T-cell (primary cell): Measurements from ENCODE around the gene WDR20. TPM values are rescaled to one million over a fixed set of nuclear protein-coding genes. Genes with fewer than 3 reads are reported as not detected.
"Not testable (repeated sequence)": the region's sequence is repeated elsewhere in the genome, so short reads cannot be mapped to it uniquely, and the experiment has no call there.

ENCODE experiments used
- ATAC-seq, 4 experiments: fragments of 200-7000 bp in 3 of 4; fragments of 150-1000 bp in 1 of 4; cut with Tn5 transposase; replicated peaks in 1 of 4; 1 replicate in 3 of 4; 2 replicates in 1 of 4; pipeline ENCODE4 v1.10.0; 2021; ENCODE audit warnings: moderate library complexity in 3 of 4, mild to moderate bottlenecking in 2 of 4, moderate number of reproducible peaks in 1 of 4
- CTCF ChIA-PET, 2 donors: fragments of 300-600 bp; sonication (Branson Sonifier 250); formaldehyde crosslinking; loops; one replicate each; lab custom pipeline; 2022; ENCODE audit warnings: antibody characterized with exemption in 2 of 2; lab: Charles Lee
- POLR2A ChIA-PET, 2 donors: fragments of 300-600 bp; sonication (Branson Sonifier 250); formaldehyde crosslinking; loops; one replicate each; lab custom pipeline; 2022; ENCODE audit warnings: antibody characterized with exemption in 2 of 2; lab: Charles Lee
- DNase-seq, 35 experiments: peaks; one replicate each; pipeline versions ENCODE4 v3.0.0 to v3.0.0-alpha.2; 2013 to 2023
- H3K27ac ChIP-seq: one replicate; pipeline ENCODE4 v1.5.1; 2013; ENCODE audit warnings: low read length
- H3K27me3 ChIP-seq, 2 experiments: replicated peaks in 1 of 2; 1 replicate in 1 of 2; 2 replicates in 1 of 2; pipeline versions ENCODE4 v1.6.1 to v1.7.0; 2013; ENCODE audit warnings: low read length in 1 of 2, mixed read lengths in 1 of 2; ENCODE audit not compliant: control insufficient read depth in 2 of 2, insufficient read depth in 2 of 2; ENCODE audit errors: extremely low read depth in 1 of 2
- H3K36me3 ChIP-seq, 2 donors: 1 replicate in 1 of 2; 2 replicates in 1 of 2; pipeline versions ENCODE4 v1.6.1 to v1.7.0; 2013; ENCODE audit warnings: low read length in 1 of 2; ENCODE audit not compliant: control insufficient read depth in 2 of 2, insufficient read depth in 1 of 2; ENCODE audit errors: extremely low read depth in 1 of 2
- H3K4me1 ChIP-seq, 2 experiments: 1 replicate in 1 of 2; 2 replicates in 1 of 2; pipeline versions ENCODE4 v1.6.1 to v1.7.0; 2013; ENCODE audit warnings: low read length in 2 of 2, mixed read lengths in 1 of 2; ENCODE audit not compliant: insufficient read depth in 2 of 2, control insufficient read depth in 1 of 2; ENCODE audit errors: extremely low read depth in 1 of 2
- H3K4me3 ChIP-seq, 2 donors: 1 replicate in 1 of 2; 2 replicates in 1 of 2; pipeline versions ENCODE4 v1.5.1 to v1.7.0; 2013; ENCODE audit warnings: mild to moderate bottlenecking in 2 of 2, low read length in 1 of 2, moderate library complexity in 1 of 2; ENCODE audit not compliant: control insufficient read depth in 1 of 2; ENCODE audit errors: extremely low read depth in 1 of 2
- H3K9me3 ChIP-seq: 2 replicates; pipeline ENCODE4 v1.7.0; 2013
- H3K27ac Mint-ChIP-seq, 2 donors: one replicate each; pipeline ENCODE4 v1.8.0; 2020 to 2021; ENCODE audit warnings: mild to moderate bottlenecking in 2 of 2, mixed read lengths in 2 of 2
- H3K27me3 Mint-ChIP-seq, 2 donors: one replicate each; pipeline ENCODE4 v1.8.0; 2021 to 2022; ENCODE audit warnings: mixed read lengths in 2 of 2
- H3K36me3 Mint-ChIP-seq: one replicate; pipeline ENCODE4 v1.8.0; 2021; ENCODE audit warnings: mixed read lengths
- H3K4me1 Mint-ChIP-seq, 3 donors: one replicate each; pipeline ENCODE4 v1.8.0; 2020 to 2022; ENCODE audit warnings: mixed read lengths in 3 of 3, mild to moderate bottlenecking in 1 of 3
- H3K4me3 Mint-ChIP-seq, 3 donors: one replicate each; pipeline ENCODE4 v1.8.0; 2020 to 2022; ENCODE audit warnings: mild to moderate bottlenecking in 3 of 3, mixed read lengths in 3 of 3, moderate library complexity in 3 of 3
- H3K9me3 Mint-ChIP-seq, 3 donors: one replicate each; pipeline ENCODE4 v1.8.0; 2020 to 2022; ENCODE audit warnings: mixed read lengths in 3 of 3
- WGBS: methylation state at CpG from one replicate; pipeline ENCODE4 v1.1.5; 2013; ENCODE audit warnings: missing lambda C conversion rate; ENCODE audit not compliant: insufficient coverage; 5-methylcytosine and 5-hydroxymethylcytosine counted together
- total RNA-seq, 35 experiments: library from RNA in 6 of 35; stranded (reverse) in 6 of 35; fragments of 120-200 nt in 1 of 35; gene quantifications; one replicate each; pipeline versions ENCODE4 v1.2.1 to v1.2.4 and lab custom pipeline; 2013 to 2026

The WDR20 gene
- total RNA-seq, 5 donors from 2014 or later (not counting 1 experiment from before 2014, with no cell fraction given) = 38.9 to 53.1 (median 49.5) TPM

DNA sequence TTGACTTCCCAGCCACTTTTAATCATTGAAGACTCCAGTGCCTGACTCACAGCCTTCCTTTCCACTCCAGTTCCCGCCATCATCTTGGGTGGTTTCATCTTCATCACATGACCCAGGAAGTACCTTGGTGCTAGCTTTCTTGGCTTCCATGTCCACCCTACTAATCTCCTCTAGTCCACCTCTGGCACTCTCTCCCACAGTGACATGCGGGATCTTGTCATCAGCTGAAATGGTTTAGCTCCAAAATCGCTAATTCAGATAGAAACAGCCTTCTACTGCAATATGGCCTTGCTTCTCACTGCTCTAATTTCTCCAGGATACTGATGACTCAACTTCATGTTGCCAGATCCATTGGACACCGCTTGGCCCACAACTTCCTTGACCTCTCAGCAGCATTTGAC, 24.5 kb downstream of the WDR20 start:
- Mint-ChIP-seq H3K4me1 (peaks cover 67 to 79% (median 69%) of the 10 kb centered on the region in 3 donors), H3K27ac (no peak overlapping the region), H3K4me3 (no peak overlapping the region)

DNA sequence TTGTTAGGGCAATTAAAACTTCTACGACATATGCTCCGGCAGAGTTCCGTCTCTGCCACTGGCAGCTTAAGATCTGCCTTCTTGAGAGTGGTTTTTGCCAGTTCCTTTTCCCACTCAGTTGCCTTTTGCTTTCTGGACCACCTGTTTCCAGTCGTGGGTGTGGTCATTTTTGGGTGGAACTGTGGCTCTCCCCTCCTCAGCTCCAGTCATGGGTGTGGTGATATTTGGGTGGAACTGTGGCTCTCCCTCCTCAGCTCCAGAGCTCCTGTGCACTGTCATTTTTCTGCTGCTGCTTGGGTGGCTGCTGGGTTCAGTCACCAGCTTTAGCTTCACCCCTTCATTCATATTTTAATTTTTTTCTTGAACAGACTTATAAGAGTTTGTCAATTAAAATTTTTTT, 25.3 kb downstream of the WDR20 start:
- H3K27me3 ChIP-seq = no peaks in the 10 kb centered on the region
- WGBS = no CpG with 5 or more reads among the region's 4 CpGs
- no peak overlapping the region for H3K27ac ChIP-seq
- ATAC-seq = no peak
- ChIA-PET CTCF (interaction anchor here in 1 of 2 donors (0.7 kb wide), 1 partner anchor 1456 kb away, joined by 4 read pairs; no protein-coding TSS in a partner anchor), POLR2A (interaction anchor here (0.6 kb wide), 2 partner anchors 443 to 905 kb away, joined by 4 to 5 read pairs; no protein-coding TSS in a partner anchor)
- Mint-ChIP-seq H3K9me3 (no peaks in the 10 kb centered on the region), H3K4me3 (no peak overlapping the region), H3K27ac (peak overlapping the region in 1 of 2 donors; percentile 57), H3K36me3 (peaks cover 37% of the 10 kb centered on the region), H3K4me1 (peaks cover 64 to 76% (median 67%) of the 10 kb centered on the region in 3 donors), H3K27me3 (no peaks in the 10 kb centered on the region)
- no peak overlapping the region for H3K4me3 ChIP-seq
- DNase-seq = no peak
- H3K36me3 ChIP-seq = peaks cover 0 to 12% of the 10 kb centered on the region in 2 donors
- H3K9me3 ChIP-seq = no peaks in the 10 kb centered on the region
- peaks cover 0 to 12% of the 10 kb centered on the region in 2 experiments for H3K4me1 ChIP-seq

More for the DNA sequence above, 24.5 kb downstream of the WDR20 start:
- peaks cover 0 to 12% of the 10 kb centered on the region in 2 experiments for H3K4me1 ChIP-seq
- H3K9me3 ChIP-seq = no peaks in the 10 kb centered on the region
- no peaks in the 10 kb centered on the region for H3K27me3 Mint-ChIP-seq
- H3K36me3 ChIP-seq = peaks cover 0 to 12% of the 10 kb centered on the region in 2 donors
- no peaks in the 10 kb centered on the region for H3K27me3 ChIP-seq
- H3K36me3 Mint-ChIP-seq = peaks cover 35% of the 10 kb centered on the region
- no peak overlapping the region for H3K27ac ChIP-seq
- ChIA-PET CTCF (no interaction called here), POLR2A (interaction anchor here in 1 of 2 donors (0.5 kb wide), 1 partner anchor 1125 kb away, joined by 7 read pairs; no protein-coding TSS in a partner anchor)
- no peak for ATAC-seq
- DNase-seq = no peak
- H3K9me3 Mint-ChIP-seq = no peaks in the 10 kb centered on the region
- H3K4me3 ChIP-seq = no peak overlapping the region
- WGBS = 96% methylated on average over 4 of the region's 4 CpGs

DNA sequence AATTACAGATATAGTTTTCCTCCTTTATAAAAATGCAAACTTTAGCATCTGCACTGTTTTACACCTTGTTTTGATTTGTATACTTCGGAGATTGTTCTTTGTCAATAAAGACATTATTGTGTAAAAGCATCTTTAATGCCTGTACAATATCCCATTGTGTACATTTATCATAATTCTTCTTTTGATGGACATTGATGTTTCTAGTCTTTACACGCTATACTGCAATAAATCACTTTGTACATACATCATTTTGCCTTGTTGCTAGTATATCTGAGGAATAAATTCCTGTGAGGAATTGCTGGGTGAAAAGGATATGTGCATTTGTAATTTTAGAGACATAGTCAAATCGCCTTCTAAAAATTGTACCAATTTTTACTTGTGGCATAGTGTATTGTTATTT, 30.4 kb downstream of the WDR20 start:
- POLR2A ChIA-PET = no interaction called here
- Histone ChIP-seq H3K27me3 (no peaks in the 10 kb centered on the region), H3K4me3 (no peak overlapping the region), H3K36me3 (peaks cover 0 to 6% of the 10 kb centered on the region in 2 donors), H3K4me1 (peaks cover 0 to under 1% of the 10 kb centered on the region in 2 experiments), H3K27ac (no peak overlapping the region), H3K9me3 (no peaks in the 10 kb centered on the region)
- WGBS = 100% methylated on average over 1 of the region's 3 CpGs
- Mint-ChIP-seq H3K9me3 (no peaks in the 10 kb centered on the region), H3K27ac (no peak overlapping the region), H3K27me3 (no peaks in the 10 kb centered on the region), H3K4me3 (no peak overlapping the region), H3K36me3 (peaks cover 30% of the 10 kb centered on the region), H3K4me1 (peaks cover 52 to 65% (median 58%) of the 10 kb centered on the region in 3 donors)
- CTCF ChIA-PET = no interaction called here
- ATAC-seq (no peak), DNase-seq (no peak)

DNA sequence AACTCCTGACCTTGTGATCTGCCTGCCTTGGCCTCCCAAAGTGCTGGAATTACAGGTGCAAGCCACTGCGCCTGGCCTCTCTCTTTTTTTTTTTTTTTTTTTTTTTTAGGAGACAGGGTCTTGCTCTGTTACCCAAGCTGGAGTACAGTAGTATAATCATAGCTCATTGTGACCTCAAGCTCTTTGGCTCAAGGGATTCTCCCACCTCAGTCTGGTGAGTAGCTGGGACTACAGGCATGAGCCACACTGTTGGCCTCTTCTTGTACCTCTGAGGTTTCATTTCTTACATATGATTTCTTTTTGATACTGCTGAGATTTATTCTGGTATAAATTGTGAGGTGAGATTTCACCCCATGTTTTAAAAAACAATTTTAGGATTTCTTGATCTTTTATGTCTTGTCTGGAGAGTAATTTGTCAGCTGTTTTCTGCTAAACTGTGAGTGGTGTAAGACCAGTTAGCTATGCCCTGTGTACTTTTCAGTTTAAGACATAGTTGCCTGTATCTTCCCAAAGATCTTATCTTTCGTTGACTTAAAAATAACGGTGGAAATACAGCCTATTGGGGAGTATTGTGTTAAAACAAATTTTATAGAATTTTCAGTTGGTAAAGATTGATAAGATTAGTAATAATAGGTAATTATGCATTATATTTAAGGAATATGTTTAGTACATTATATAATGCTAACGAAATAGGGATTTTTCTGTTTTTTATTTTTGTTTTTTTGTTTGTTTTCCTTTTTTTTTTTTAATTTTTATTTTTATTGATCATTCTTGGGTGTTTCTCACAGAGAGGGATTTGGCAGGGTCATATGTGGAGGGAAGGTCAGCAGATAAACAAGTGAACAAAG, 31.7 kb downstream of the WDR20 start:
- Histone ChIP-seq H3K36me3 (peaks cover 0 to 6% of the 10 kb centered on the region in 2 donors), H3K4me3 (no peak overlapping the region), H3K4me1 (no peaks in the 10 kb centered on the region), H3K9me3 (no peaks in the 10 kb centered on the region), H3K27ac (no peak overlapping the region), H3K27me3 (no peaks in the 10 kb centered on the region)
- DNase-seq (no peak), ATAC-seq (no peak)
- CTCF ChIA-PET = no interaction called here
- H3K4me3 Mint-ChIP-seq = no peak overlapping the region
- POLR2A ChIA-PET = no interaction called here
- no peaks in the 10 kb centered on the region for H3K9me3 Mint-ChIP-seq
- peaks cover 53 to 65% (median 58%) of the 10 kb centered on the region in 3 donors for H3K4me1 Mint-ChIP-seq
- H3K27ac Mint-ChIP-seq = no peak overlapping the region
- peaks cover 30% of the 10 kb centered on the region for H3K36me3 Mint-ChIP-seq
- WGBS = no CpG with 5 or more reads among the region's 4 CpGs
- H3K27me3 Mint-ChIP-seq = no peaks in the 10 kb centered on the region

DNA sequence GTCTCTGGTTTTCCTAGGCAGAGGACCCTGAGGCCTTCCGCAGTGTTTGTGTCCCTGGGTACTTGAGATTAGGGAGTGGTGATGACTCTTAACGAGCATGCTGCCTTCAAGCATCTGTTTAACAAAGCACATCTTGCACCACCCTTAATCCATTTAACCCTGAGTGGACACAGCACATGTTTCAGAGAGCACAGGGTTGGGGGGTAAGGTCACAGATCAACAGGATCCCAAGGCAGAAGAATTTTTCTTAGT, 32.2 kb downstream of the WDR20 start:
- DNase-seq, H3K4me3 Mint-ChIP-seq, H3K9me3 Mint-ChIP-seq, H3K27ac Mint-ChIP-seq, CTCF ChIA-PET, H3K9me3 ChIP-seq, H3K27ac ChIP-seq, H3K4me3 ChIP-seq, POLR2A ChIA-PET, H3K4me1 ChIP-seq, H3K27me3 Mint-ChIP-seq, ATAC-seq, H3K27me3 ChIP-seq, H3K36me3 ChIP-seq: not testable (repeated sequence)
- no CpG with 5 or more reads among the region's 2 CpGs for WGBS
- Mint-ChIP-seq H3K4me1 (peaks cover 50 to 65% (median 56%) of the 10 kb centered on the region in 3 donors), H3K36me3 (peaks cover 26% of the 10 kb centered on the region)

DNA sequence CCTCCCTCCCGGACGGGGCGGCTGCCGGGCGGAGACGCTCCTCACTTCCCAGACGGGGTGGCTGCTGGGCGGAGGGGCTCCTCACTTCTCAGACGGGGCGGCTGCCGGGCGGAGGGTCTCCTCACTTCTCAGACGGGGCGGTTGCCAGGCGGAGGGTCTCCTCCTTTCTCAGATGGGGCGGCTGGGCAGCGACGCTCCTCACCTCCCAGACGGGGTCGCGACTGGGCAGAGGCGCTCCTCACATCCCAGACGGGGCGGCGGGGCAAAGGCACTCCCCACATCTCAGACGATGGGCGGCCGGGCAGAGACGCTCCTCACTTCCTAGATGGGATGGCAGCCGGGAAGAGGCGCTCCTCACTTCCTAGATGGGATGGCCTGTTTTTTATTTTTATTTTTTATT, 33.0 kb downstream of the WDR20 start:
- CTCF ChIA-PET = not testable (repeated sequence)
- peaks cover 51 to 65% (median 58%) of the 10 kb centered on the region in 3 donors for H3K4me1 Mint-ChIP-seq

More for the DNA sequence above, 33.0 kb downstream of the WDR20 start:
- H3K9me3 ChIP-seq, H3K4me3 ChIP-seq, H3K4me3 Mint-ChIP-seq, H3K27ac Mint-ChIP-seq, H3K27me3 ChIP-seq, H3K36me3 ChIP-seq, H3K4me1 ChIP-seq, POLR2A ChIA-PET, ATAC-seq, H3K9me3 Mint-ChIP-seq, DNase-seq, H3K27ac ChIP-seq, H3K27me3 Mint-ChIP-seq: not testable (repeated sequence)
- WGBS = no CpG with 5 or more reads among the region's 31 CpGs
- peaks cover 21% of the 10 kb centered on the region for H3K36me3 Mint-ChIP-seq
